ENCODE data around the gene NCR3LG1.

GRCh38 chr11:17393472-17393871 lies 41.9 kb downstream of the NCR3LG1 start:
- TF ChIP-seq CTCF (IDR thresholded peaks at IDR 0.05; ENCODE audit: extremely low read depth in 1 of 2, insufficient read depth in 1 of 2, low read depth in 1 of 2, low read length in 2 of 2), result no peak
- no peak for TF ChIP-seq POLR2AphosphoS5 (IDR thresholded peaks at IDR 0.05; ENCODE audit: insufficient read depth, low read depth, low read length)
- TF ChIP-seq POLR2A (IDR thresholded peaks at IDR 0.05; ENCODE audit: low read depth, low read length), result no peak

Data from endothelial cell of umbilical vein (primary cell).